Activated CD8-positive, alpha-beta memory T cell treated with anti-CD3 and anti-CD28 coated beads, Interleukin-2, amount 50 U/mL, for 1 hour (primary cell): ENCODE results near the gene USP34.
"Not testable (repeated sequence)": the region's sequence is repeated elsewhere in the genome, so short reads cannot be mapped to it uniquely, and the experiment has no call there.

Source experiments
- DNase-seq: peaks from one replicate; pipeline ENCODE4 v3.0.0-alpha.2; 2020; ENCODE audit errors: extremely low read depth

Gene USP34

DNA sequence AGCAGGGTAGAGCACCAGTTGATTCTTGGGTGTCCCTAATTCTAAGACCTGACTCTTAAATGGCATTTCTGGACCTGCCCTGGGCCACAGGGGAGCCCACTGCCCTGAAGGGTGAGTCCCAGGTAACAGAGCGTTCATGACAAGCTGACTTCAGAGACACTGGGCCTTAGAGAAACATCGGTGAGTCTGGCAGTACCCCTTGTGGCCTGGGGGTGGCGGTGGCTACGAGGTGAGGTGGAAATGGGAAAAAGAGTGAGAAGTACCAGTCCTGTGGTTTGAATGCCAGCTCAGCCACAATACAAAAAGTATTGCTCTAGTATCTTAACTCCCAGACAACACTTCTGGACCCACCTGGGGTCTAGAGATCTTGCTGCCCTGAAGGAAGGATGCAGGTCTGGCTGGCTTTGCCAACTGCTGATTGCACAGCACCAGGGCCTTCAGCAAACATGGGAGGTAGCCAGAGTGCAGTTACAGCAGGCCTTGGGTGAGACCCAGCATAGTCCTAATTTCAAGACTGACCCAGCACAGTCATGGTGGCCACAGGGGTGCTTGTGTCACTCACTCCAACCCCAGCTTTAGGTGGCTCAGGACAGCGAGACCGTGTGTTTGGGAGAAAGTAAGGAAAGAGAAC, 44.5 kb downstream of the USP34 start:
- DNase-seq: peak; percentile 42

- DNase-seq: no peak
Observed at GRCh38 chr2:61425605-61426155, 45.2 kb downstream of the USP34 start.

- no peak for DNase-seq
Observed at GRCh38 chr2:61423714-61424113, 47.2 kb downstream of the USP34 start.

DNA sequence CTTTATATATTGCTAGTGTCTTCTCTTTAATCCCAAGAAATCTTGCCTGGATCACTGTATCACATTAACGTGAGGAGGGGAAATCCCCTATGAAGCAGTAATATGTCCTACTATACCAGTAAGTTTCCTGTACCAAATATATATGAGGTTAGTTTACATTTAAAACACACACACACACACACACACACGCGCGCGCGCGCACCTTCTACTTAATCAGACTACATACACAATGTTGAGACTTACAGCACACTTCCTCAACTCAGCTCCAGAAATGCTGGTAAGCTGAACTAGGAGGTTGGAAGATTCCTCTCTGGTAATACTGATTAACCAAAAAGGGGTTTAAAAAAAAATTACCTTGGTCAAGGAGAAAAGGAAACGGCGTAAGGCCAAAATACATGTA, 49.3 kb downstream of the USP34 start:
- no peak for DNase-seq

- DNase-seq: no peak
Observed at GRCh38 chr2:61420991-61421544, 49.8 kb downstream of the USP34 start.

- DNase-seq: no peak
Observed at GRCh38 chr2:61419570-61419969, 51.3 kb downstream of the USP34 start.

DNA sequence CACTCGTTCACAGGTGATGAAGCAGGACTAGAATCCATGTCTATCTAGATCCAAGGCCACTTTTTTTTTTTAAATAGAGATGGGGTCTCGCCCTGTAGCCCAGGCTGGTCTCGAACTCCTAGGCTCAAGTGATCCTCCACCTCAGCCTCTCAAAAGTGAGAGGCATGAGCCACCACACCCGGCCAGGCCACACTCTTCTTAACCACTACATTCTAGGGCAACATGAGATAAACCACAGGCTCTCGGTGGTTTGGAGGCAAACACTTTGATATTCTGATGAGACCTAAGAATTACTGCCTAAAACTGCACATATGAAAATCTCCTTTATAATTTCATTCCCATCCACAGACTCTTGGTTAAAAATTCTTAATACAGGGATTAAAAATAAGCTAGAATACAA, 51.8 kb downstream of the USP34 start:
- no peak for DNase-seq

GRCh38 chr2:61416871-61417645, 53.8 kb downstream of the USP34 start:
- no peak for DNase-seq

GRCh38 chr2:61415265-61415664, 55.6 kb downstream of the USP34 start:
- no peak for DNase-seq

DNA sequence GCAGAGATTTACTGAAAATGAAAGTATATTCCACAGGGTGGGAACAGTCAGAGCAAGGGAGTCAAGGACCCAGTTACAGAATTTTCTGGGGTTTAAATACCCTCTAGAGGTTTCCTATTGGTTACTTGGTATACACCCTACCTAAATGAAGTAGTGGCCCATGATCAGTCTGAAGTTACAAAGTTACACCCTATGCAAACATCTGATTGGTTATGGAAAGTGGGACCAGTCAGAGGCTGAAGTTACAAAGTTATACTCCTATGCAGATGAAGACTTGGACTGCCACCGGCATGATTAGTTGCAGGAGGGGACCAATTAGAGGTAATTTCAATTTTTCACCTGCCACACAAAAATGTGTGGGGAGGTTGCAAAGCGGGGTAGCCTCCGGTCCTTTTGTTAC, 56.2 kb downstream of the USP34 start:
- no peak for DNase-seq

DNA sequence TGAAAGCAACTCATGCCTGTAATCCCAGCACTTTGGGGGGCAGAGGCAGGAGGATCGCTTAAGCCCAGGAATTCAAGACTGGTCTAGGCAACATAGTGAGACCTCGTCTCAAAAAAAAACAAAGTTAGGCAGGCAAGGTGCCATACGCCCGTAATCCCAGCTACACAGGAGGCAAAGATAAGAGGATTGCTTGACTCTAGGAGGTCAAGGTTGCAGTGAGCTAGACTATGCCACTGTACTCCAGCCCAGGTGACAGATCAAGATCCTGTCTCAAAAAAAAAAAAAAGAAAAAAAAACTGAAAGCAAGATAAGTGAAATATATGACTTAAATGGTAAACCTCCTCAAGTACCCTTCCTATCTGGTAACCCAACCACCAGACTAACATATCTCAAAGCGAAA, 59.8 kb downstream of the USP34 start:
- no peak for DNase-seq

DNA sequence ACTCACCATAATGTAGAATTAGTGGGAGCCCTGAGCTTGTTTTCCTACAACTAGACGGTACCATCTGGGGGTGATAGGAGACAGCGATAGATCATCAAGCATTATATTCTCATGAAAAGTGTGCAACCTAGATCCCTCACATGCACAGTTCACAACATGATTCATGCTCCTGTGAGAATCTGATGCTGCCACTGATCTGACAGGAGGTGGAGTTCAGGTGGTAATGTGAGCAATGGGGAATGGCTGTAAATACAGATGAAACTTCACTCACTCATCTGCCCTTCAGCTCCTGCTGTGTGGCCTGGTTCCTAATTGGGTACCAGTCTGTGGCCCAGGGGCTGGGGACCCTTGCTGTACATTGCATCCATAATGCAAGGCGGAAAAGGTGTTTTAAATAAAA, 60.7 kb downstream of the USP34 start:
- no peak for DNase-seq

DNA sequence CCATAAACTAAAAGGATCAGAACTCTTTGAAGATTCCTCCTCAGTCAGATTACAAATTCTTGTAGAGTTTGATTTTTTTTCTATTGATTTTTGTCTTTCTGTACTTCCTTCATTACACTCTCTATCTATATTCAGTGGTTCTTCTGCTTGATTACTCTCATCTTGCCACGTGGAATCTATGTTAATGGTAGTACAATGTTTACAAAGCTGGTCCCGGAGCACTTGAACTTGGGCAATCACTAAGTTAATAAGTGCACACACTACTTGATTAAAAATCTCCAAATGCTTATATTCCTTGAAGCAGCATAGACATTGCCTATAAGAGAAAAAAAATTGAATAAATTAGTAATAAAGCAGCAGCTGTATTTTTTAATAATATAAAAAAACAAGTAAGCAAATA, 65.1 kb downstream of the USP34 start:
- DNase-seq: no peak

GRCh38 chr2:61404438-61404837, 66.4 kb downstream of the USP34 start:
- DNase-seq: no peak

- DNase-seq: no peak
Observed at GRCh38 chr2:61398413-61398812, 72.5 kb downstream of the USP34 start.

DNA sequence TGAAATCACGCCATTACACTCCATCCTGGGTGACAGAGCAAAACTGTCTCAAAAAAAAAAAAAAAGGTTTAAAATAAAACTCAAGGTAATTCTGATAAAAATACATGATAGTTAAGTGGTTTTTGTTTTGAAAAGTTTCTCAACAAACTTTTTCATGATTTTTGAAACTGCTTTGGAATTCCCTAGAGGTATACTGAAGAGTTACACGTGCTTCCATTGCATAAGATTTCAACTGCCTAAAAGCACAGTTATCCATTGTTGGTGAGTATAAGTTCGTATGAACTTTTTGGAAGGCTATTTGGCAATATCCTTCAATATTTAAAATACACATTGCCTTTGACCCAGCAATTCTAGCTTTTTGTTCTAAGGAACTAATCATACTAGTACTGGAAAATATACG, 74.9 kb downstream of the USP34 start:
- no peak for DNase-seq

DNA sequence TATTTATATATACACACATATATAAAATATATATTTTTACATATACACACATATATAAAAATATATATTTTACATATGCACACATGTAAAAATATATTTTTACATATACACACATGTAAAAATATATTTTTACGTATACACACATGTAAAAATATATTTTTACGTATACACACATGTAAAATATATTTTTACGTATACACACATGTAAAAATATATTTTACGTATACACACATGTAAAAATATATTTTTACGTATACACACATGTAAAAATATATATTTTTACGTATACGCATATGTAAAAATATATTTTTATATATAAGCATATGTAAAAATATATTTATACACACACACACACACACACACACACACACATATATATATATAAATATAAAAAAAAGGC, 83.3 kb downstream of the USP34 start:
- not testable (repeated sequence) for DNase-seq

DNA sequence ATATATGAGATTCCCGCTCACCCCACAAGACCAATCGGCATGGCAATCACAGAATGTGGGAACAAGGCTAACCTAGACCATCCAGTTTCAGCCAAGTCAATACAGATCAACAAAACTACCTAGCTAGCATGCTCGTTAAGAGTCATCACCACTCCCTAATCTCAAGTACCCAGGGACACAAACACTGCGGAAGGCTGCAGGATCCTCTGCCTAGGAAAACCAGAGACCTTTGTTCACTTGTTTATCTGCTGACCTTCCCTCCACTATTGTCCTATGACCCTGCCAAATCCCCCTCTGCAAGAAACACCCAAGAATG, 90.0 kb downstream of the USP34 start:
- not testable (repeated sequence) for DNase-seq

- no peak for DNase-seq
Observed at GRCh38 chr2:61380056-61380881, 90.6 kb downstream of the USP34 start.

- DNase-seq: no peak
Observed at GRCh38 chr2:61379521-61379920, 91.4 kb downstream of the USP34 start.

- no peak for DNase-seq
Observed at GRCh38 chr2:61378281-61378680, 92.6 kb downstream of the USP34 start.

GRCh38 chr2:61377046-61377445, 93.8 kb downstream of the USP34 start:
- no peak for DNase-seq
